ENCODE data around the gene ATAD5.

The ATAD5 gene

DNA sequence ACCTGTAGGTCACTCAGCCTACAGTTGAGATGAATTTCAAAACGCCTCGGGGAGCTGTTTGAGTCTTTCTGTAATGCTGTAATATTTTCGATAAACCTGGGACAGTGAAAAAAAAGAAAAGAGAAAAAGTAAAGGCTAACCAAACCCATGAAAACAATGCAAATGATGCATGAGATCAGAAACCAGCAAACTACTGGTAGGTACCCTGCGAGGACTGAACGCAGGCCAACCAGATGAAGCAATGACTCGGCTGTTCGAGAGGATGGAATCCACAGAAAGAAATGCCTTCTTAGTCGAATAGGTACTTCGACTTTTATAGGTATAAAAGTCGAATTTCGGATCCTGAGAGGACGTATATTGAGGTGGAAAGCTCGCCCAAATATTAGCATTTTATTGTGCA is 509 bp upstream of the ATAD5 start:
- Histone ChIP-seq H3K9ac (ENCODE audit: low read length) (peak overlapping the region; percentile 92), H3K36me3 (ENCODE audit: control insufficient read depth in 1 of 2, insufficient read depth in 2 of 2, low read depth in 1 of 2, low read length in 2 of 2) (no peaks in the 10 kb centered on the region), H2BK15ac (ENCODE audit: low read depth, poor library complexity, severe bottlenecking) (no peak overlapping the region), H3K4me2 (ENCODE audit: low read length, poor library complexity, severe bottlenecking) (peak overlapping the region; percentile 52), H2BK5ac (ENCODE audit: low read depth, low read length, poor library complexity, severe bottlenecking) (no peak overlapping the region), H3K4me3 (ENCODE audit: insufficient read depth in 1 of 2, low read depth in 1 of 2, low read length in 2 of 2) (peak overlapping the region in 1 of 2 experiments; percentile 99), H2AK5ac (ENCODE audit: low read length, severe bottlenecking) (no peak overlapping the region), H3K27ac (ENCODE audit: low read length, poor library complexity, severe bottlenecking) (no peak overlapping the region), H3K14ac (ENCODE audit: low read length in 2 of 2) (no peak overlapping the region), H3K79me1 (replicated peaks; ENCODE audit: low read length, poor library complexity, severe bottlenecking) (peaks cover 10% of the 10 kb centered on the region), H3K27me3 (ENCODE audit: control insufficient read depth in 1 of 2, insufficient read depth in 1 of 2, low read length in 2 of 2) (no peaks in the 10 kb centered on the region), H2BK12ac (ENCODE audit: low read length in 2 of 2) (no peak overlapping the region), H4K91ac (ENCODE audit: low read length) (no peak overlapping the region), H3K18ac (ENCODE audit: low read depth in 1 of 2, low read length in 2 of 2) (peak overlapping the region in 1 of 2 experiments; percentile 62), H4K8ac (ENCODE audit: low read length) (peak overlapping the region; percentile 87), H3K23ac (ENCODE audit: low read length in 2 of 2) (no peak overlapping the region), H3K4me1 (ENCODE audit: control insufficient read depth, insufficient read depth, low read depth, low read length) (peaks cover 4% of the 10 kb centered on the region), H2BK120ac (ENCODE audit: low read depth, low read length) (peak overlapping the region; percentile 34), H2AFZ (ENCODE audit: low read depth, low read length) (no peak overlapping the region), H3K9me3 (ENCODE audit: control insufficient read depth, low read length) (no peaks in the 10 kb centered on the region), H3K4ac (ENCODE audit: low read depth in 1 of 2, low read length in 2 of 2) (no peak overlapping the region)
- WGBS: 57% methylated on average over 11 of the region's 13 CpGs
- DNase-seq: no peak

DNA sequence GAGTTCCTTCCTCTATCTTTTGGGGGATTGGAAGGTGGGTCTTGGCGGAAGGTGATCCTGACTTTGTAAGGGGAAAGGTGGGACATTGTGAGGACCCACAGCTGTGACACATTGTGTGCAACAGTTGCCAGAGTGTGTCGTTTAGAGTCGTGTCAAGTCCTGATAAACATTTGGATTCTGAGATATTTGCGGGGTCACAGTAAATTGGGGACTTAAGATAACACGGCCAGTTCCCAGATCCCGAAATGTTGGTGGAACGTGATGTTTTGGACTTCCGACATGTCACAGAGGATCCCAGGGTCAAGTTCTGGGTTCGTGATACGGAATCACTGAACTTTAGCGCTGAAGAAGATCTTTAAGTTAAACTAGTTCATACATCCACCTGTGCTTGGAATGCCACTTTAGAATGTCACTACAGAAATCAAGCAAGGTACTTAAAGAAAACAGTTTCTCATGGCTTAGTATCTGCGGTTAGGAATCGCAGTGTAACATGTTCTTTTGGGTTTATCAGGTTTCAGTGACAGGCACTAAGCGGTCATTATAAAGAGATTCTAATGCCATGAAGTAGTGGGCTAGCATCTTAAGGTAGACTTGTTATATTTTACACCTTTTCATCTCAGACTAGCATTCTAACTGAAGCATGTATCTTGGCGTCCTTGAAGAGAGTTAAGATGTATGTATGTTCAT is 815 bp downstream of the ATAD5 start:
- Histone ChIP-seq H3K4me2 (ENCODE audit: low read length, poor library complexity, severe bottlenecking) (peak overlapping the region; percentile 84), H3K9me3 (ENCODE audit: control insufficient read depth, low read length) (no peaks in the 10 kb centered on the region), H2AFZ (ENCODE audit: low read depth, low read length) (peak overlapping the region; percentile 100), H3K18ac (ENCODE audit: low read depth in 1 of 2, low read length in 2 of 2) (no peak overlapping the region), H3K4me1 (ENCODE audit: control insufficient read depth, insufficient read depth, low read depth, low read length) (peaks cover 4% of the 10 kb centered on the region), H4K91ac (ENCODE audit: low read length) (no peak overlapping the region), H4K8ac (ENCODE audit: low read length) (no peak overlapping the region), H2AK5ac (ENCODE audit: low read length, severe bottlenecking) (no peak overlapping the region), H2BK120ac (ENCODE audit: low read depth, low read length) (no peak overlapping the region), H3K36me3 (ENCODE audit: control insufficient read depth in 1 of 2, insufficient read depth in 2 of 2, low read depth in 1 of 2, low read length in 2 of 2) (peaks cover 0 to 3% of the 10 kb centered on the region in 2 experiments), H3K4ac (ENCODE audit: low read depth in 1 of 2, low read length in 2 of 2) (peak overlapping the region in 1 of 2 experiments; percentile 11), H2BK12ac (ENCODE audit: low read length in 2 of 2) (no peak overlapping the region), H3K14ac (ENCODE audit: low read length in 2 of 2) (no peak overlapping the region), H3K23ac (ENCODE audit: low read length in 2 of 2) (no peak overlapping the region), H3K79me1 (replicated peaks; ENCODE audit: low read length, poor library complexity, severe bottlenecking) (peaks cover 12% of the 10 kb centered on the region), H3K9ac (ENCODE audit: low read length) (peak overlapping the region; percentile 92), H2BK5ac (ENCODE audit: low read depth, low read length, poor library complexity, severe bottlenecking) (no peak overlapping the region), H2BK15ac (ENCODE audit: low read depth, poor library complexity, severe bottlenecking) (no peak overlapping the region), H3K4me3 (ENCODE audit: insufficient read depth in 1 of 2, low read depth in 1 of 2, low read length in 2 of 2) (peak overlapping the region; percentile 88 to 99), H3K27me3 (ENCODE audit: control insufficient read depth in 1 of 2, insufficient read depth in 1 of 2, low read length in 2 of 2) (no peaks in the 10 kb centered on the region), H3K27ac (ENCODE audit: low read length, poor library complexity, severe bottlenecking) (no peak overlapping the region)
- WGBS: 9% methylated on average over 14 of the region's 15 CpGs
- DNase-seq: peak; percentile 7

DNA sequence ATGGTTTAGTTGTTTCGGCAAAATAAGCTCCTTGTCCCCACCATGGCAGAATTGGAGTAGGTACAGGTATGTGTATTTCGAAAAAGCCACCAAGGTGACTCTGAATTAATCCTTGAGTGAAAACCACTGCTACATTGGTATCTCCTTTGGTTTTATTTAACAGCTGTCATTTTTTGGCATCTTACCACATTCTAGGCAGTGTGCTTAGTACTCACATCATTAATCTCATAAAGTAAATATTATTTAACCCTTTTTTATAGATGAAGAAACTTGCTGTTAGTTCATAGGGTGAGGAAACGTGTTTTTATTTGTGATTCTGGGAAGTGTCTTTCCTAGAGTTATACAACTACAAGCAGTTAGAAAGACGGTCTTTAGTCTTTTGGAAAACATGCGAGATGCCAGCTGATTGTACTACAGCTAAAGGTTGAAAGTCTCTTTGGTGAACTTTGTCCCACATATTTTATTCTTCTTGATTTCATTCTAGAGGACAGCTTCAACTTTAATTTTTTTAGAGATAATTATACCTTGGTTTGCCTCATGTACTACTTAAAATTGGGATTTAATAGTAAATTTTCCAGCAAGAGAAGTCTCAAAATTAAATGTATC is 6.5 kb downstream of the ATAD5 start:
- Histone ChIP-seq H3K4me3 (ENCODE audit: insufficient read depth in 1 of 2, low read depth in 1 of 2, low read length in 2 of 2) (no peak overlapping the region), H2BK5ac (ENCODE audit: low read depth, low read length, poor library complexity, severe bottlenecking) (no peak overlapping the region), H3K23ac (ENCODE audit: low read length in 2 of 2) (no peak overlapping the region), H3K79me1 (replicated peaks; ENCODE audit: low read length, poor library complexity, severe bottlenecking) (peaks cover 12% of the 10 kb centered on the region), H3K14ac (ENCODE audit: low read length in 2 of 2) (no peak overlapping the region), H3K9me3 (ENCODE audit: control insufficient read depth, low read length) (no peaks in the 10 kb centered on the region), H2AK5ac (ENCODE audit: low read length, severe bottlenecking) (no peak overlapping the region), H3K4me2 (ENCODE audit: low read length, poor library complexity, severe bottlenecking) (no peak overlapping the region), H2BK12ac (ENCODE audit: low read length in 2 of 2) (no peak overlapping the region), H2BK120ac (ENCODE audit: low read depth, low read length) (no peak overlapping the region), H3K36me3 (ENCODE audit: control insufficient read depth in 1 of 2, insufficient read depth in 2 of 2, low read depth in 1 of 2, low read length in 2 of 2) (peaks cover 3 to 10% of the 10 kb centered on the region in 2 experiments), H3K18ac (ENCODE audit: low read depth in 1 of 2, low read length in 2 of 2) (no peak overlapping the region), H2BK15ac (ENCODE audit: low read depth, poor library complexity, severe bottlenecking) (no peak overlapping the region), H3K4me1 (ENCODE audit: control insufficient read depth, insufficient read depth, low read depth, low read length) (no peaks in the 10 kb centered on the region), H3K4ac (ENCODE audit: low read depth in 1 of 2, low read length in 2 of 2) (no peak overlapping the region), H3K27me3 (ENCODE audit: control insufficient read depth in 1 of 2, insufficient read depth in 1 of 2, low read length in 2 of 2) (no peaks in the 10 kb centered on the region), H3K9ac (ENCODE audit: low read length) (no peak overlapping the region), H4K8ac (ENCODE audit: low read length) (no peak overlapping the region), H4K91ac (ENCODE audit: low read length) (no peak overlapping the region), H2AFZ (ENCODE audit: low read depth, low read length) (no peak overlapping the region), H3K27ac (ENCODE audit: low read length, poor library complexity, severe bottlenecking) (no peak overlapping the region)
- 96% methylated on average over 5 of the region's 5 CpGs for WGBS
- DNase-seq: no peak

DNA sequence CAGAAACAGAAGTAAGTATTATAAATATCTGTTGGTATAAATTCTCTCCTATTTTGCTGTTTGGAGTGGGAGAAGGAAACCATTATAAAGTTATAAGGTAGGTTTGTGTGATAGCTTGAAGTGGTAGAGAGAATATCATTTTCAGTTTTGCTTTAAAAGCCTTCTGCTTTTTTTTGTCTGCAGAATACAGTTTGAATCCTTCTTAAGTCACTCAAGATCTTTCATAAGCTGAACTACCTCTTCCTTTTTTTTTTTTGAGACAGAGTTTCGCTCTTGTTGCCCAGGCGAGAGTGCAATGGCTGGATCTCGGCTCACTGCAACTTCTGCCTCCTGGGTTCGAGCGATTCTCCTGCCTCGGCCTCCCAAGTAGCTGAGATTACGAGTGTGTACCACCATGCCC is 9.0 kb downstream of the ATAD5 start:
- Histone ChIP-seq H2AK5ac (ENCODE audit: low read length, severe bottlenecking) (no peak overlapping the region), H2BK12ac (ENCODE audit: low read length in 2 of 2) (no peak overlapping the region), H3K79me1 (replicated peaks; ENCODE audit: low read length, poor library complexity, severe bottlenecking) (peaks cover 9% of the 10 kb centered on the region), H3K4me2 (ENCODE audit: low read length, poor library complexity, severe bottlenecking) (no peak overlapping the region), H3K23ac (ENCODE audit: low read length in 2 of 2) (no peak overlapping the region), H3K4ac (ENCODE audit: low read depth in 1 of 2, low read length in 2 of 2) (no peak overlapping the region), H3K4me1 (ENCODE audit: control insufficient read depth, insufficient read depth, low read depth, low read length) (no peaks in the 10 kb centered on the region), H3K36me3 (ENCODE audit: control insufficient read depth in 1 of 2, insufficient read depth in 2 of 2, low read depth in 1 of 2, low read length in 2 of 2) (peaks cover 3 to 12% of the 10 kb centered on the region in 2 experiments), H2BK15ac (ENCODE audit: low read depth, poor library complexity, severe bottlenecking) (no peak overlapping the region), H2BK5ac (ENCODE audit: low read depth, low read length, poor library complexity, severe bottlenecking) (no peak overlapping the region), H4K91ac (ENCODE audit: low read length) (no peak overlapping the region), H3K27ac (ENCODE audit: low read length, poor library complexity, severe bottlenecking) (no peak overlapping the region), H3K9me3 (ENCODE audit: control insufficient read depth, low read length) (no peaks in the 10 kb centered on the region), H4K8ac (ENCODE audit: low read length) (no peak overlapping the region), H3K18ac (ENCODE audit: low read depth in 1 of 2, low read length in 2 of 2) (no peak overlapping the region), H3K9ac (ENCODE audit: low read length) (no peak overlapping the region), H3K4me3 (ENCODE audit: insufficient read depth in 1 of 2, low read depth in 1 of 2, low read length in 2 of 2) (no peak overlapping the region), H3K14ac (ENCODE audit: low read length in 2 of 2) (no peak overlapping the region), H2BK120ac (ENCODE audit: low read depth, low read length) (no peak overlapping the region), H3K27me3 (ENCODE audit: control insufficient read depth in 1 of 2, insufficient read depth in 1 of 2, low read length in 2 of 2) (no peaks in the 10 kb centered on the region), H2AFZ (ENCODE audit: low read depth, low read length) (no peak overlapping the region)
- 98% methylated on average over 7 of the region's 7 CpGs for WGBS
- DNase-seq: no peak

Data from mesenchymal stem cell (in vitro differentiated cells and primary cell).